Upper lobe of left lung (tissue), 4 donors: ENCODE data around the gene NOLC1.

Experiments
- CTCF ChIP-seq, 6 experiments: fragments of 450-650 bp in 4 of 6; fragments of 200-600 bp in 2 of 6; sonication (generic) in 2 of 6; IDR thresholded peaks; one replicate each; pipeline ENCODE4 v1.5.1; 2016 to 2019; ENCODE audit warnings: antibody characterized with exemption in 6 of 6
- POLR2A ChIP-seq, 4 donors: fragments of 450-650 bp; IDR thresholded peaks; one replicate each; pipeline ENCODE4 v1.5.1; 2016 to 2017; ENCODE audit warnings: antibody characterized with exemption in 4 of 4, mild to moderate bottlenecking in 2 of 4
- POLR2AphosphoS5 ChIP-seq, 2 donors: sonication (generic); formaldehyde crosslinking; IDR thresholded peaks; one replicate each; pipeline ENCODE4 v1.5.1; 2017; ENCODE audit warnings: antibody characterized with exemption in 2 of 2

- TF ChIP-seq CTCF (IDR thresholded peaks at IDR 0.05) (no peak), POLR2A (IDR thresholded peaks at IDR 0.05) (no peak), POLR2AphosphoS5 (IDR thresholded peaks at IDR 0.05) (no peak)
Observed at GRCh38 chr10:102112210-102112817, 39.9 kb upstream of the NOLC1 start.
